ENCODE results near the gene MYZAP. TPM values are rescaled to one million over a fixed set of nuclear protein-coding genes. Genes with fewer than 3 reads are reported as not detected.
A peak's percentile ranks its signal among the peaks of the same experiment; 100 is the strongest.

The MYZAP gene
- total RNA-seq, 2 donors from 2014 or later, result 12.9 to 21.3 TPM

- no peak for ATAC-seq
- intact Hi-C loops (cut with DNase I, micrococcal nuclease), result no loop called here
These were observed 8.4 kb upstream of the MYZAP start for GRCh38 chr15:57583282-57583681.

GRCh38 chr15:57583720-57584119 is 8.0 kb upstream of the MYZAP start:
- DNase-seq (no peak), ATAC-seq (no peak)
- intact Hi-C loops (cut with DNase I, micrococcal nuclease), result no loop called here

More at GRCh38 chr15:57583282-57583681, 8.4 kb upstream of the MYZAP start:
- DNase-seq, result no peak

GRCh38 chr15:57586661-57587424 is 4.9 kb upstream of the MYZAP start:
- ATAC-seq (peak; percentile 26), DNase-seq (no peak)
- intact Hi-C loops (cut with DNase I, micrococcal nuclease), result no loop called here

- ATAC-seq (no peak), DNase-seq (no peak)
- intact Hi-C loops (cut with DNase I, micrococcal nuclease), result no loop called here
These were observed 2.4 kb upstream of the MYZAP start for GRCh38 chr15:57589281-57589680.

GRCh38 chr15:57589754-57590153 is 1.9 kb upstream of the MYZAP start:
- no peak for DNase-seq
- intact Hi-C loops (cut with DNase I, micrococcal nuclease), result no loop called here
- no peak for ATAC-seq

- intact Hi-C loops (cut with DNase I, micrococcal nuclease), result no loop called here
- DNase-seq, result no peak
- ATAC-seq, result peak; percentile 10
These were observed 375 bp upstream of the MYZAP start for GRCh38 chr15:57591237-57591821.

- intact Hi-C loops (cut with DNase I, micrococcal nuclease), result no loop called here
- DNase-seq, result no peak
- no peak for ATAC-seq
These were observed 722 bp downstream of the MYZAP start for GRCh38 chr15:57592426-57592825.

DNA sequence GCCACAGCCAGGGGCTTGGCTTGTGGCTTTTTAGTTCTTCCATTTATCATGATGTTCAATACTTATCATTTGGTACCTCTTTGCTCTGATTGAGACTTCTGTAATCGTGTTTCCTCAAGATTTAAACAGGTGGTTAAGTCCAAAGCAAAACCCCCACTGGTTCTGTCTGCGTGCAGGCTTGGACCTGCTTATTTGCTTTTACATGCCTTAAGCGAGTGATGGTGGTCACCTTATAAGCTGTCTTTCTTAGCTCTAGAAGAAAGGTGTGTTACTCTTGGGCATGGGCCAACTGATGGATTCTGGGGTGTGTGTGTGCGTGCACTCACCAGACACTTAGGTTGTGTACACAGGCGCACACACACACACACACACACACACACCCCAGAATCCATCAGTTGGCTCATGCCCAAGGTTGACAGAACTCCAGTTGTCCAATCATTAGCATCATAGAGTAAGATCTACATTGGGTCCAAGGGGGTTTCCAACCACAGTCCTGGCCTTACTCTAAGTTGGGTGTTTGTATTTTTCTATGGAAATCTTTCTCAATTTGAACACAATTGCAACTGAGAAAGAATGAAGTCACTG is 1.2 kb downstream of the MYZAP start:
- DNase-seq (no peak), ATAC-seq (no peak)
- intact Hi-C loops (cut with DNase I, micrococcal nuclease), result no loop called here

DNA sequence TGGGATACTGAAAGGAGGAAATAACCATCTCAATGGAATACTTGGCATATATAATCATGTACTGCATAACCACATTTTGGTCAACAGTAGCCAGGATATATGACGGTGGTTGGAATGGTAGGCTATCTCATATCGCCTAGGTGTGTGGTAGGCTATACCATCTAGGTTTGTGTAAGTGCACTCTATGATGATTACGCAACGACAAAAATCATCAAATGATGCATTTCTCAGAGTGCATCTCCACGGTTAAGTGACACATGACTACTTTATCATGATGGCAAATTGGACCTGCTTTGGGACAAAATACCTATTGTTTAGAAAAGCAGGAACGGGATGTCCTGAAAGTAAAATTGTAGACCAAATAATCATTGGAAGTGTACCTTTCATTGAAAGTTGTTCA is 2.8 kb downstream of the MYZAP start:
- no peak for DNase-seq
- ATAC-seq, result no peak
- intact Hi-C loops (cut with DNase I, micrococcal nuclease), result no loop called here

DNA sequence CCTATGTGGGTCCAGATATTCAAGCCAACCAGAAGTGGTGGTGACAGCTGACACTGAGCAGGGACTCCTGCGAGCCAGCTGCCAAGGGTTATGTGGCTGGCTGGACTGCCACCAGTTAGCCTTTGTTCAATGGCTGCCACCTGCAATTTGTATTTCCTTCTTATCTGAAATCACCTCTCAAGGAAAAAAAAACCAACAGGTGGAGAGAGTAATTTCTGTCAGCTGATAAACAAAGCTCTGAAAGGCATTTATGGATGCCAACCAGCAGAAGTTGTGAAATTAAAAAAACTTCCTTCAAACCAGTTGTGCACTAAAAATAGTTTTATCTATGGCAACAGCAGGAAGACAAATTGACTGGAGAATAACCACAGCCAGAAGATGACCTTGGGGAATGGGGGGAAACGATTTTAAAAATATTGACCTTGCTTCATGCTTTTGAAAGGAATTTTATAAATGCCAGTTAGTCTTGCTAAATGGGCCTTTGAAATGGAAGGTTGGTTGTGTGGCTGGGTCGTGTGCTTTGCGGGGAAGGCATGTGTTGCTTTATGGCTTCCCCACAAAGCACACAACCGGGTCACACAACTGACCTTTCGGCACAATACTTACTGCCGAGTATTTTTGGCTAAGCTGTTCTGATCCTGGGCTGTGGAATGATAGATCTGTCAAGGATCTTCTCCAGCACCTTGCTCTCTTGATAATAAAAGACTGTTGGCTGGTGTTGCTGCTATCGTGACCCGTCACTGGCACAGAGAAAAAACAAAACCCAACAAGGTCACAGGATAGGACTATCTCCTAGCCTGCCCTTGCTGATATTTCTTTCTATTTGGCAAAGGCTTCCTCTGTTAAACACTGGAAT is 3.5 kb downstream of the MYZAP start:
- intact Hi-C loops (cut with DNase I, micrococcal nuclease), result no loop called here
- ATAC-seq (peak; percentile 56), DNase-seq (no peak)

DNA sequence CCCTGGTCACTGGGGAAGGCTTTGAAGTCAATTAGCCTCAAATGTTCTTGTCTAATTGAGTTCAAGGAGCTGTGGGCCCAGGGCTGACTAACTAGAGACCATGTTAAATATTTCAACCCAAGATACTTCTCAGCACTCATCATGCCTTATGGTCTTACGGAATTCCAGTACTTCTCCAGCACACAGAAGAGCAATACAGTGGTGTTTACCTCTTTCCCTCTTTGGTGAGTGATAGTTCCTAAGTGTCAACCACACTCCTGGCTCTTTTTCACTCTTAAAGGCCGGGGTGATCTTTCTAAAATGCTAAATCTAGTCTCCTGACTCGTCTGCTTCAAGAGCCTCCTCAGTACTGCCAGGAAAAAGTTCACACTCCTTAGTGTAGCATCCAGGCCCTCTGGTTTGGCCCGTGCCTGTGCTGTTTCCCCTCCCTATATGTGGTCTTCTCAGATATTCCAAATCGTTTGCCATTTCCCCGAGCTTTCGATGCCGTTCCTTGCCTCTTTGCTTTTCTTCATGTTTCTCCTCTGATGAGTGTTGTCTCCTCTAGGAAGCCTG is 4.7 kb downstream of the MYZAP start:
- intact Hi-C loops (cut with DNase I, micrococcal nuclease), result no loop called here
- DNase-seq, result no peak
- no peak for ATAC-seq

- ATAC-seq, result no peak
- intact Hi-C loops (cut with DNase I, micrococcal nuclease), result no loop called here
- no peak for DNase-seq
These were observed 5.3 kb downstream of the MYZAP start for GRCh38 chr15:57596978-57597377.

GRCh38 chr15:57597431-57597830 is 5.7 kb downstream of the MYZAP start:
- intact Hi-C loops (cut with DNase I, micrococcal nuclease), result no loop called here
- DNase-seq (no peak), ATAC-seq (no peak)

GRCh38 chr15:57598346-57598745 is 6.6 kb downstream of the MYZAP start:
- no peak for ATAC-seq
- intact Hi-C loops (cut with DNase I, micrococcal nuclease), result no loop called here
- no peak for DNase-seq

DNA sequence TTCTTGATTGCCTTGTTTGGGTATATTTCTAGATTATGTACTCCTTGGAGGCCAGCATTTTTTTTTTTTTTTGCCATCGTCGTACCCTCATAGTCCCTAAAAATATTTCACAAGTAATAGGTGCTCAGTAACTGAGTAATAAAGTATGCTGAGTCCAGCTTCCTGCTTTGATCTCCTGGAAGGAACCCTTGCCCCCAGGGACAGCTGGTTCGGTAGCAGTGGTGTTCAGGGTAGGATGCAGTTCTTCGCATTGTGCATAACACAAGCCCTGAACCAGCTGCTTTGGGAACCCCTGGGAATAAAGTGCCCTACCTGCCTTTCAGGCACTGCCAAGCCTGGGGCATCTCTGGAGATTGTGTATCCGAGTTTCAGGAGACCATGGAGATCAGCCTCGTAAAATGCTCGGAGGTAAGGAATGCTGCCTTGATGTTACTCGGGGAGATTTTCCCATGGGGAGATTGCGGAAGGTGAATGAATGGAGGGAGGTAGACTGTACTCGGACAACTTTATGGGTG is 7.6 kb downstream of the MYZAP start:
- DNase-seq, result no peak
- ATAC-seq, result peak; percentile 54
- intact Hi-C loops (cut with DNase I, micrococcal nuclease), result no loop called here

- DNase-seq, result no peak
- intact Hi-C loops (cut with DNase I, micrococcal nuclease), result no loop called here
- ATAC-seq, result no peak
These were observed 8.5 kb downstream of the MYZAP start for GRCh38 chr15:57600197-57600596.

- ATAC-seq, result no peak
- DNase-seq, result no peak
- intact Hi-C loops (cut with DNase I, micrococcal nuclease), result no loop called here
These were observed 12.8 kb downstream of the MYZAP start for GRCh38 chr15:57604507-57604906.

- ATAC-seq, result no peak
- no peak for DNase-seq
- intact Hi-C loops (cut with DNase I, micrococcal nuclease), result no loop called here
These were observed 13.8 kb downstream of the MYZAP start for GRCh38 chr15:57605491-57605890.

DNA sequence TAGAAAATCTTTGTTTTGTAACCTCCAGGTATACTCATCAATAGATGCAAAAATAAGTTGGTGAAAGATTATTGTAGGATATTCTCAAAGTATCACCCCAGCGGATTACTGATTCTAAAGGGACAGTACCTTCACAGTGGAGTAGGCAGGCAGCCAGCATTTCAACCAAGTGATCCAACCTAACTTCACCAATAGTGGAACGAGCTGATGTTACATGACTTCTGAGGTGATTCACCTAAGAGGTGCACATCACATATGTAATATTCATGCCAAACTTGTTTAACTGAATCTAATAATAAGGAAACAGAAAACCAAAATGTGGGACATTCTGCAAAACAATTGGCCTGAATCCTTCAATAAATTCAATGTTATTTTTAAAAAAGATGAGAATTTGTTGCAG is 14.3 kb downstream of the MYZAP start:
- no peak for DNase-seq
- no peak for ATAC-seq
- intact Hi-C loops (cut with DNase I, micrococcal nuclease), result no loop called here

All from left colon (tissue), 2 donors.